Left kidney (tissue), 8 donors: Measurements from ENCODE around the gene IFT43. TPM values are rescaled to one million over a fixed set of nuclear protein-coding genes. Genes with fewer than 3 reads are reported as not detected.

ENCODE experiments used
- DNase-seq: peaks from one replicate; pipeline ENCODE4 v3.0.0-alpha.2; 2013
- long read RNA-seq, 8 donors: transcript quantifications; one replicate each; lab custom pipeline, GENCODE V29; 2026
- polyA plus RNA-seq: library from polyadenylated mRNA; unstranded; fragments of 120-200 nt; gene quantifications from one replicate; pipeline ENCODE4 v1.2.1, GENCODE V29; 2013; ENCODE audit not compliant: insufficient read length

IFT43 gene
- polyA plus RNA-seq: 48.2 TPM
- long read RNA-seq, donor 1, transcript IFT43-202 (9 exons, 833 nt): major isoform, 19 of 28 reads
- long read RNA-seq, donor 1, partial matches to known transcripts: 6 of 28 reads
- long read RNA-seq, donor 1, other reads (novel, unspliced or antisense): 0 of 28 reads
- long read RNA-seq, donor 2, transcript IFT43-202 (9 exons, 833 nt): major isoform, 28 of 39 reads
- long read RNA-seq, donor 2, partial matches to known transcripts: 9 of 39 reads
- long read RNA-seq, donor 2, other reads (novel, unspliced or antisense): 0 of 39 reads
- long read RNA-seq, donor 3, transcript IFT43-202 (9 exons, 833 nt): major isoform, 11 of 25 reads
- long read RNA-seq, donor 3, partial matches to known transcripts: 13 of 25 reads
- long read RNA-seq, donor 3, other reads (novel, unspliced or antisense): 0 of 25 reads
- long read RNA-seq, donor 4, partial matches to known transcripts: 0 of 2 reads
- long read RNA-seq, donor 4, other reads (novel, unspliced or antisense): 0 of 2 reads
- long read RNA-seq, donor 5, transcript IFT43-202 (9 exons, 833 nt): major isoform, 36 of 86 reads
- long read RNA-seq, donor 5, partial matches to known transcripts: 46 of 86 reads
- long read RNA-seq, donor 5, other reads (novel, unspliced or antisense): 0 of 86 reads
- long read RNA-seq, donor 6, transcript IFT43-202 (9 exons, 833 nt): major isoform, 12 of 39 reads
- long read RNA-seq, donor 6, partial matches to known transcripts: 26 of 39 reads
- long read RNA-seq, donor 6, other reads (novel, unspliced or antisense): 0 of 39 reads
- long read RNA-seq, donor 7, transcript IFT43-202 (9 exons, 833 nt): major isoform, 30 of 51 reads
- long read RNA-seq, donor 7, partial matches to known transcripts: 10 of 51 reads
- long read RNA-seq, donor 7, other reads (novel, unspliced or antisense): 6 of 51 reads
- long read RNA-seq, donor 8, transcript IFT43-202 (9 exons, 833 nt): major isoform, 8 of 8 reads
- long read RNA-seq, donor 8, partial matches to known transcripts: 0 of 8 reads
- long read RNA-seq, donor 8, other reads (novel, unspliced or antisense): 0 of 8 reads

- DNase-seq: peak; percentile 88
These were observed at the start of gene IFT43 for GRCh38 chr14:75985618-75986438. IFT43 (plus strand) TSS chr14:75985763; CDS start chr14:75985787, 24 bp downstream.

- DNase-seq: no peak
These were observed 46.4 kb upstream of the IFT43 start for GRCh38 chr14:75939200-75939599.

GRCh38 chr14:75941030-75941429 lies 44.5 kb upstream of the IFT43 start:
- DNase-seq: no peak

GRCh38 chr14:75944607-75945241 lies 40.8 kb upstream of the IFT43 start:
- no peak for DNase-seq

GRCh38 chr14:75946785-75947184 lies 38.8 kb upstream of the IFT43 start:
- no peak for DNase-seq

- DNase-seq: no peak
These were observed 33.1 kb upstream of the IFT43 start for GRCh38 chr14:75952489-75952888.

GRCh38 chr14:75959031-75959430 lies 26.5 kb upstream of the IFT43 start:
- no peak for DNase-seq

- DNase-seq: no peak
These were observed 25.3 kb upstream of the IFT43 start for GRCh38 chr14:75960231-75960630.

GRCh38 chr14:75961662-75962061 lies 23.9 kb upstream of the IFT43 start:
- no peak for DNase-seq

- DNase-seq: no peak
These were observed 17.7 kb upstream of the IFT43 start for GRCh38 chr14:75967866-75968265.

- no peak for DNase-seq
These were observed 17.1 kb upstream of the IFT43 start for GRCh38 chr14:75968456-75968855.

GRCh38 chr14:75969126-75969525 lies 16.4 kb upstream of the IFT43 start:
- no peak for DNase-seq

- no peak for DNase-seq
These were observed 15.7 kb upstream of the IFT43 start for GRCh38 chr14:75969891-75970290.

- DNase-seq: no peak
These were observed 14.6 kb upstream of the IFT43 start for GRCh38 chr14:75970989-75971388.

- DNase-seq: no peak
These were observed 14.1 kb upstream of the IFT43 start for GRCh38 chr14:75971509-75971908.

GRCh38 chr14:75972801-75973421 lies 12.7 kb upstream of the IFT43 start:
- no peak for DNase-seq

GRCh38 chr14:75976826-75977581 lies 8.6 kb upstream of the IFT43 start:
- no peak for DNase-seq

GRCh38 chr14:75977582-75977943 lies 8.0 kb upstream of the IFT43 start:
- no peak for DNase-seq

- DNase-seq: no peak
These were observed 7.3 kb upstream of the IFT43 start for GRCh38 chr14:75978249-75978731.

- no peak for DNase-seq
These were observed 6.4 kb upstream of the IFT43 start for GRCh38 chr14:75979071-75979571.
